ENCODE data around the gene SOX9. TPM values are rescaled to one million over a fixed set of nuclear protein-coding genes. Genes with fewer than 3 reads are reported as not detected.

The SOX9 gene
- total and polyA plus RNA-seq, 8 donors: 6.6 to 81.5 (median 60.1) TPM

- intact Hi-C loops (cut with DNase I): no loop called here
- Histone ChIP-seq H3K36me3 (no peaks in the 10 kb centered on the region), H3K27ac (no peak overlapping the region), H3K4me1 (no peaks in the 10 kb centered on the region), H3K9me3 (no peaks in the 10 kb centered on the region), H3K27me3 (no peaks in the 10 kb centered on the region), H3K4me3 (no peak overlapping the region)
- no peak for TF ChIP-seq CTCF (IDR thresholded peaks at IDR 0.05)
- ATAC-seq (no peak), DNase-seq (no peak)
These were observed 28.0 kb upstream of the SOX9 start for GRCh38 chr17:72092710-72093322.

DNA sequence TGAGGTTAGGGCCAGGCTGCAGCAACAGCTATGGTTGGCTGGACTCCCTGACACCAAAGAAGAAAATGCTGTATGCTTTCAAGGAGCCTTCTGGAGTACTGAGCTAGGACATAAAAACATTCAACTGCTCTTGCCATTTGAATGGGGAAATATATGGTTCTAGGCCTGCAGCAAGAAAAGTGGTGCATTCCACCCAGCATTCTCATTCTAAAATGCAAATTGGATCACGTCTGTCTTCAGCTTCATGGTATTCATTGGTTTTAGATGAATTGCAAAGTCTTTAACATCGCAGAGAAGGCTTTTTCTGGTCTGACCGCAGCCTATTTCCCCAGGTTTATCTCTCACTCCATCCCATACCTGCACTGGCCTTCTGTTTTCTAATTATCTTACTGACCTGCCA is 27.1 kb upstream of the SOX9 start:
- Histone ChIP-seq H3K27ac (no peak overlapping the region), H3K27me3 (no peaks in the 10 kb centered on the region), H3K4me1 (no peaks in the 10 kb centered on the region), H3K9me3 (no peaks in the 10 kb centered on the region), H3K4me3 (no peak overlapping the region), H3K36me3 (no peaks in the 10 kb centered on the region)
- intact Hi-C loops (cut with DNase I): no loop called here
- TF ChIP-seq CTCF (IDR thresholded peaks at IDR 0.05): no peak
- no peak for ATAC-seq
- no peak for DNase-seq

- H3K4me1 ChIP-seq: no peaks in the 10 kb centered on the region
- no peak for DNase-seq
- H3K27me3 ChIP-seq: no peaks in the 10 kb centered on the region
- intact Hi-C loops (cut with DNase I): no loop called here
- H3K4me3 ChIP-seq: no peak overlapping the region
- no peaks in the 10 kb centered on the region for H3K36me3 ChIP-seq
- H3K27ac ChIP-seq: no peak overlapping the region
- ATAC-seq: no peak
- TF ChIP-seq CTCF (IDR thresholded peaks at IDR 0.05): no peak
- H3K9me3 ChIP-seq: no peaks in the 10 kb centered on the region
These were observed 25.5 kb upstream of the SOX9 start for GRCh38 chr17:72095316-72095715.

GRCh38 chr17:72097144-72097543 is 23.7 kb upstream of the SOX9 start:
- no peak overlapping the region for H3K4me3 ChIP-seq
- no peak overlapping the region for H3K27ac ChIP-seq
- ATAC-seq (no peak), DNase-seq (no peak)
- intact Hi-C loops (cut with DNase I): no loop called here
- no peaks in the 10 kb centered on the region for H3K36me3 ChIP-seq
- no peaks in the 10 kb centered on the region for H3K4me1 ChIP-seq
- no peaks in the 10 kb centered on the region for H3K27me3 ChIP-seq
- no peak for TF ChIP-seq CTCF (IDR thresholded peaks at IDR 0.05)
- H3K9me3 ChIP-seq: no peaks in the 10 kb centered on the region

- intact Hi-C loops (cut with DNase I): no loop called here
- Histone ChIP-seq H3K4me3 (no peak overlapping the region), H3K36me3 (no peaks in the 10 kb centered on the region), H3K9me3 (no peaks in the 10 kb centered on the region), H3K27ac (no peak overlapping the region), H3K27me3 (no peaks in the 10 kb centered on the region), H3K4me1 (no peaks in the 10 kb centered on the region)
- DNase-seq: no peak
- ATAC-seq: no peak
- no peak for TF ChIP-seq CTCF (IDR thresholded peaks at IDR 0.05)
These were observed 20.9 kb upstream of the SOX9 start for GRCh38 chr17:72099919-72100318.
